ENCODE data around the gene CNTRL. TPM values are rescaled to one million over a fixed set of nuclear protein-coding genes. Genes with fewer than 3 reads are reported as not detected.

The CNTRL gene
- total RNA-seq, 1 experiment from 2014 or later = 11.6 TPM

DNA sequence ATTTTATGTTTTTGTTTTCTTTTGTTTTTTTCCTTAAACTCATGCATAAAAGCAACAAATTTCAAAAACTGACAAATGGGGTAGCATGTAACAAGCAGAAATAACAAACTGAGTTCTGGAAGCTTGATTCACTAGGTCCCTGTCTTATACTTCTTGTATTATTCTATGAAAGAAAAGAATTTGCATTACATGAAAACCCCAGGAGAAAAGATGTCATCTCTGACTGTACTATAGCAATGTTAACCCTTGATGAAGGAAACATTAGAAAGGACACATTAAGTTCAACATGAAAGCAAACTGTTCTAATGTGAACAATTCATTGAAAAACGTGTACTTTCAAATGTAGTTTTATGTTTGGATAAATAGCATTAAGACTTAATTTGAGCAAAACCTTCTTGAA lies 117.8 kb downstream of the CNTRL start:
- Mint-ChIP-seq H3K4me1 (peaks cover 16 to 19% of the 10 kb centered on the region in 2 experiments; a peak in 3 of 4 replicates), H3K27me3 (ENCODE audit: low read depth) (no peaks in the 10 kb centered on the region), H3K27ac (no peak overlapping the region), H3K9me3 (no peaks in the 10 kb centered on the region), H3K4me3 (no peak overlapping the region), H3K36me3 (ENCODE audit: insufficient read depth in 1 of 3, low read depth in 3 of 3) (peaks cover 0 to 3% (median 1%) of the 10 kb centered on the region in 3 experiments; a peak in 1 of 7 replicates)
- no peak for DNase-seq
- no peaks in the 10 kb centered on the region for H3K4me1 ChIP-seq (ENCODE audit: insufficient read depth, low read length)
- H3K23ac ChIP-seq (ENCODE audit: insufficient read length, low read depth, low read length) = no peak overlapping the region
- TF ChIP-seq, protein P1, sequence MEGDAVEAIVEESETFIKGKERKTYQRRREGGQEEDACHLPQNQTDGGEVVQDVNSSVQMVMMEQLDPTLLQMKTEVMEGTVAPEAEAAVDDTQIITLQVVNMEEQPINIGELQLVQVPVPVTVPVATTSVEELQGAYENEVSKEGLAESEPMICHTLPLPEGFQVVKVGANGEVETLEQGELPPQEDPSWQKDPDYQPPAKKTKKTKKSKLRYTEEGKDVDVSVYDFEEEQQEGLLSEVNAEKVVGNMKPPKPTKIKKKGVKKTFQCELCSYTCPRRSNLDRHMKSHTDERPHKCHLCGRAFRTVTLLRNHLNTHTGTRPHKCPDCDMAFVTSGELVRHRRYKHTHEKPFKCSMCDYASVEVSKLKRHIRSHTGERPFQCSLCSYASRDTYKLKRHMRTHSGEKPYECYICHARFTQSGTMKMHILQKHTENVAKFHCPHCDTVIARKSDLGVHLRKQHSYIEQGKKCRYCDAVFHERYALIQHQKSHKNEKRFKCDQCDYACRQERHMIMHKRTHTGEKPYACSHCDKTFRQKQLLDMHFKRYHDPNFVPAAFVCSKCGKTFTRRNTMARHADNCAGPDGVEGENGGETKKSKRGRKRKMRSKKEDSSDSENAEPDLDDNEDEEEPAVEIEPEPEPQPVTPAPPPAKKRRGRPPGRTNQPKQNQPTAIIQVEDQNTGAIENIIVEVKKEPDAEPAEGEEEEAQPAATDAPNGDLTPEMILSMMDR (conservative IDR thresholded peaks at IDR 0.05) = no peak
- no peak overlapping the region for H2AFZ ChIP-seq (ENCODE audit: low read length)
- H3K9me3 ChIP-seq (ENCODE audit: control insufficient read depth, low read depth, low read length) = no peaks in the 10 kb centered on the region
- H2BK12ac ChIP-seq (ENCODE audit: insufficient read length, low read depth, low read length) = no peak overlapping the region
- no peak overlapping the region for H3K18ac ChIP-seq (ENCODE audit: insufficient read length, low read depth, low read length)
- H3K4me2 ChIP-seq (ENCODE audit: insufficient read depth, insufficient read length, low read length) = no peak overlapping the region
- H4K20me1 ChIP-seq (ENCODE audit: control insufficient read depth, insufficient read depth, insufficient read length) = no peaks in the 10 kb centered on the region
- H3K23me2 ChIP-seq (ENCODE audit: insufficient read length, low read depth, low read length, poor library complexity, severe bottlenecking) = no peaks in the 10 kb centered on the region
- H3T11ph ChIP-seq (ENCODE audit: low read length) = no peak overlapping the region
- H4K5ac ChIP-seq (ENCODE audit: insufficient read length, low read depth, low read length) = no peak overlapping the region
- no peak overlapping the region for H3K27ac ChIP-seq (ENCODE audit: insufficient read length, low read depth, low read length)
- no peak overlapping the region for H2AK5ac ChIP-seq (ENCODE audit: insufficient read length, low read length)
- H3K27me3 ChIP-seq (ENCODE audit: insufficient read depth, low read length) = no peaks in the 10 kb centered on the region
- no peak overlapping the region for H3K9ac ChIP-seq (ENCODE audit: extremely low read depth, insufficient read length, low read length)
- H2BK15ac ChIP-seq (ENCODE audit: low read depth, low read length) = no peak overlapping the region
- H3K4ac ChIP-seq (ENCODE audit: low read depth, low read length) = no peak overlapping the region
- H2BK120ac ChIP-seq (ENCODE audit: low read depth, low read length, poor library complexity, severe bottlenecking) = no peak overlapping the region
- H3K14ac ChIP-seq (ENCODE audit: insufficient read depth, low read length) = no peak overlapping the region
- no CpG with 5 or more reads among the region's 1 CpG for WGBS (ENCODE audit: extremely low coverage, insufficient read length, low lambda C conversion rate)
- no peak overlapping the region for H2BK5ac ChIP-seq (ENCODE audit: insufficient read length, low read length)
- peaks cover 3% of the 10 kb centered on the region for H3K79me1 ChIP-seq (ENCODE audit: insufficient read depth, low read depth, low read length, poor library complexity, severe bottlenecking)
- no peak overlapping the region for H4K8ac ChIP-seq (replicated peaks; ENCODE audit: insufficient read length, low read depth, low read length)
- no peak overlapping the region for H2BK20ac ChIP-seq (ENCODE audit: low read depth, low read length, poor library complexity, severe bottlenecking)
- no peak overlapping the region for H3K56ac ChIP-seq (ENCODE audit: insufficient read length, low read depth, low read length)
- H4K91ac ChIP-seq (ENCODE audit: insufficient read length, low read depth, low read length) = no peak overlapping the region
- peaks cover 7% of the 10 kb centered on the region; the same call in 1 of the 2 replicates for H3K79me2 ChIP-seq (ENCODE audit: insufficient read depth, low read length)
